Measurements from ENCODE around the gene ANKS3.
"Not testable (repeated sequence)": the region's sequence is repeated elsewhere in the genome, so short reads cannot be mapped to it uniquely, and the experiment has no call there.

DNA sequence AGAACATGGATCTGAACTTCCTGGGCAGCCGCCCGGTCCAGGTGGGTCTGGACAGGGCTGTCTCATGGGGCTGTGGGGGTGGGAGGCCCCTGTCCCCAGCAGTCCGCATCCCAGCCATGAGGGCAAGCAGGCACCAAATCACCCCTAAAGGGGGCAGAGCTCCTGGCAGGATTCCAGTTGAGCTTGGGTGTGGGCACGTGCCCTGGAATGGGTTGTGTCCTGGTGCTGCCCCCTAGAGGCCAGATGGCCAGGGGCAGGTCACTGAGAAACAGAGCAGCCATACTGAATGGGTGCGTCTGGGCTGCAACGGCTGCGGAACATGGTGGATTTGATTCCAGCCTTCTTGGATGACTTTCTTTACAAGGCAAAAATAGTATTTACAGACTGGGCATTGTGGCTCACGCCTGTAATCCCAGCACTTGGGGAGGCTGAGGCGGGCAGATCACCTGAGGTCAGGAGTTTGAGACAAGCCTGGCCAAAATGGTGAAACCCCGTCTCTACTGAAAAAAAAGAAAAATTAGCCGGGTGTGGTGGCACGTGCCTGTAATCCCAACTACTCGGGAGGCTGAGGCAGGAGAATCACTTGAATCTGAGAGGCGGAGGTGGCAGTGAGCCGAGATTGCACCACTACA lies 83.5 kb downstream of the ANKS3 start:
- TF ChIP-seq, protein P1, sequence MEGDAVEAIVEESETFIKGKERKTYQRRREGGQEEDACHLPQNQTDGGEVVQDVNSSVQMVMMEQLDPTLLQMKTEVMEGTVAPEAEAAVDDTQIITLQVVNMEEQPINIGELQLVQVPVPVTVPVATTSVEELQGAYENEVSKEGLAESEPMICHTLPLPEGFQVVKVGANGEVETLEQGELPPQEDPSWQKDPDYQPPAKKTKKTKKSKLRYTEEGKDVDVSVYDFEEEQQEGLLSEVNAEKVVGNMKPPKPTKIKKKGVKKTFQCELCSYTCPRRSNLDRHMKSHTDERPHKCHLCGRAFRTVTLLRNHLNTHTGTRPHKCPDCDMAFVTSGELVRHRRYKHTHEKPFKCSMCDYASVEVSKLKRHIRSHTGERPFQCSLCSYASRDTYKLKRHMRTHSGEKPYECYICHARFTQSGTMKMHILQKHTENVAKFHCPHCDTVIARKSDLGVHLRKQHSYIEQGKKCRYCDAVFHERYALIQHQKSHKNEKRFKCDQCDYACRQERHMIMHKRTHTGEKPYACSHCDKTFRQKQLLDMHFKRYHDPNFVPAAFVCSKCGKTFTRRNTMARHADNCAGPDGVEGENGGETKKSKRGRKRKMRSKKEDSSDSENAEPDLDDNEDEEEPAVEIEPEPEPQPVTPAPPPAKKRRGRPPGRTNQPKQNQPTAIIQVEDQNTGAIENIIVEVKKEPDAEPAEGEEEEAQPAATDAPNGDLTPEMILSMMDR (IDR thresholded peaks at IDR 0.05; ENCODE audit: low read depth, low read length) = peak; percentile 76
- TF ChIP-seq POLR2A (IDR thresholded peaks at IDR 0.05; ENCODE audit: extremely low read depth, insufficient read length) = not testable (repeated sequence)
- TF ChIP-seq, protein P2, sequence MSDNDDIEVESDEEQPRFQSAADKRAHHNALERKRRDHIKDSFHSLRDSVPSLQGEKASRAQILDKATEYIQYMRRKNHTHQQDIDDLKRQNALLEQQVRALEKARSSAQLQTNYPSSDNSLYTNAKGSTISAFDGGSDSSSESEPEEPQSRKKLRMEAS (IDR thresholded peaks at IDR 0.05; ENCODE audit: low read depth, low read length) = peak; percentile 90
- peak; percentile 90 for TF ChIP-seq MYC (IDR thresholded peaks at IDR 0.05; ENCODE audit: low read depth, low read length)

All from NB4 (cell line).